MV-4-11 (cell line): ENCODE measurements around the gene PIAS1.
A peak's percentile ranks its signal among the peaks of the same experiment; 100 is the strongest.
"Not testable (repeated sequence)": the region's sequence is repeated elsewhere in the genome, so short reads cannot be mapped to it uniquely, and the experiment has no call there.

Source experiments
- DNase-seq: peaks from one replicate; lab custom pipeline; 2025; lab: John Stamatoyannopoulos, UW

The PIAS1 gene

GRCh38 chr15:68126396-68126795 is 72.3 kb downstream of the PIAS1 start:
- no peak for DNase-seq

GRCh38 chr15:68129072-68129471 is 75.0 kb downstream of the PIAS1 start:
- DNase-seq = no peak

- no peak for DNase-seq
Measured at GRCh38 chr15:68130851-68131250, 76.7 kb downstream of the PIAS1 start.

GRCh38 chr15:68137096-68137495 is 83.0 kb downstream of the PIAS1 start:
- no peak for DNase-seq

- DNase-seq = no peak
Measured at GRCh38 chr15:68143129-68143528, 89.0 kb downstream of the PIAS1 start.

- DNase-seq = no peak
Measured at GRCh38 chr15:68143785-68144184, 89.7 kb downstream of the PIAS1 start.

- DNase-seq = no peak
Measured at GRCh38 chr15:68145706-68146105, 91.6 kb downstream of the PIAS1 start.

GRCh38 chr15:68148039-68148438 is 93.9 kb downstream of the PIAS1 start:
- peak; percentile 23 for DNase-seq

GRCh38 chr15:68149059-68149458 is 94.9 kb downstream of the PIAS1 start:
- DNase-seq = no peak

- DNase-seq = no peak
Measured at GRCh38 chr15:68150187-68150586, 96.1 kb downstream of the PIAS1 start.

- no peak for DNase-seq
Measured at GRCh38 chr15:68151277-68151676, 97.2 kb downstream of the PIAS1 start.

GRCh38 chr15:68152342-68152741 is 98.2 kb downstream of the PIAS1 start:
- no peak for DNase-seq

GRCh38 chr15:68154923-68155559 is 100.9 kb downstream of the PIAS1 start:
- DNase-seq = peak; percentile 30

GRCh38 chr15:68157074-68157473 is 103.0 kb downstream of the PIAS1 start:
- DNase-seq = no peak

- no peak for DNase-seq
Measured at GRCh38 chr15:68158046-68158628, 104.0 kb downstream of the PIAS1 start.

GRCh38 chr15:68163191-68163590 is 109.1 kb downstream of the PIAS1 start:
- no peak for DNase-seq

GRCh38 chr15:68166847-68167246 is 112.7 kb downstream of the PIAS1 start:
- no peak for DNase-seq

GRCh38 chr15:68172037-68172436 is 117.9 kb downstream of the PIAS1 start:
- not testable (repeated sequence) for DNase-seq

- no peak for DNase-seq
Measured at GRCh38 chr15:68173119-68173518, 119.0 kb downstream of the PIAS1 start.

GRCh38 chr15:68175526-68175925 is 121.4 kb downstream of the PIAS1 start:
- DNase-seq = peak; percentile 64

GRCh38 chr15:68176601-68177000 is 122.5 kb downstream of the PIAS1 start:
- DNase-seq = no peak

- no peak for DNase-seq
Measured at GRCh38 chr15:68177742-68178141, 123.6 kb downstream of the PIAS1 start.

- no peak for DNase-seq
Measured at GRCh38 chr15:68183616-68184315, 129.7 kb downstream of the PIAS1 start.
